Ecto neural progenitor cell (in vitro differentiated cells): ENCODE data around the gene CCDC191.

Experiments used
- DNase-seq: peaks from one replicate; pipeline ENCODE4 v3.0.0-alpha.2; 2018; ENCODE audit warnings: low spot score

CCDC191 gene

DNA sequence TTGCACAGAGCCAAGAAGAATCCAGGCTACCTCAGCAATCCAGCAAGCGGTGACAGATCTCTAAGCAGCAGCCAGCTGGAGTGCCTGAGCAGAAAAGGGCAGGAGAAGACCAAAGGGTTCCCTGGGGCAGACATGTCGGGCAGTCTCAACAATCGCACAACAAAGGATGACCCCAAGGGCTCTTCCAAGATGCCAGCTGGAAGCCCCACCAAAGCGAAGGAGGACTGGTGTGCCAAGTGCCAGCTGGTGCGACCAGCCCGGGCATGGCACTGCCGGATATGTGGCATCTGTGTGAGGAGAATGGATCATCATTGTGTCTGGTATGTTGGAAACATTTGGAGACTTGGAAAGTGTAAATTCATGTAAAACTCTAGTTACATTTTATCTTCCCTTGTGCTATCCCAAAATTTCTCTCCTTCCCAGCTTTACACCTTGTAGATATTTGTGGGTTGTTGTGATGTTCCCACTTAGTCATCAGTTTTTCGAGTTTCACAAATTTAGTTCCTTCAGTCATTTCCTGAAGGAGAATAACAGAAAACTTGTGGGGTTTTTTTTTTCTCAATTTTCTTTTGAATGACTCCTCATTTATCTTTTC, 102.1 kb downstream of the CCDC191 start:
- DNase-seq = no peak

DNA sequence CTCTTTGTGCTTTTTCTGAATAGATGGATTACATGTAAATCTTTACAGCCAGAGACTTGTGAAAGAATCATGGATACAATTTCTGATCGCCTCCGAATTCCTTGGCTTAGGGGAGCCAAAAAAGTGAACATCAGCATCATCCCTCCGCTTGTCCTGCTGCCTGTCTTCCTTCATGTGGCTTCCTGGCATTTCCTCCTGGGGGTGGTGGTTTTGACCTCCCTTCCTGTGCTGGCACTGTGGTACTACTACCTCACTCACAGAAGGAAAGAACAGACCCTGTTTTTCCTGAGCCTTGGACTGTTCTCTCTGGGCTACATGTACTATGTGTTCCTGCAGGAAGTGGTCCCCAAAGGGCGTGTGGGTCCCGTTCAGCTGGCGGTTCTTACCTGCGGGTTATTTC, 102.6 kb downstream of the CCDC191 start:
- no peak for DNase-seq

DNA sequence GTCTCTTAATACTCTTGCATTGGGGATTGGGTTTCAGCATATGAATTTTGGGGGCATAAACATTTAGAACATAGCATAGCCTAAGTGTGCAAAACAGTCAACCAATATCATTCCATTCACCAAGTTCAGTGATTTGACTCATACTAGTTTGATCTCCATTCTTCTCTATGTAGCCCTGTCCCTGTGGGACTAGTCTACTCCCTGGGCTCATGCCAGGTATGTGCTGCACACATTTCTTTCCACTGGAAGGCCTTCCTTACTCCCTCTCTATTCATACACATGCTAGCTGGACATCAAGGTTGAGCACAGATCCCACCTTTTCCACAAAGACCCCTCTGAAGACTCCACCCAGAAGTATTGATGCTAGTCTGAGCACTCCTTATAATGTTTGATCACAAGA, 103.4 kb downstream of the CCDC191 start:
- DNase-seq = no peak

DNA sequence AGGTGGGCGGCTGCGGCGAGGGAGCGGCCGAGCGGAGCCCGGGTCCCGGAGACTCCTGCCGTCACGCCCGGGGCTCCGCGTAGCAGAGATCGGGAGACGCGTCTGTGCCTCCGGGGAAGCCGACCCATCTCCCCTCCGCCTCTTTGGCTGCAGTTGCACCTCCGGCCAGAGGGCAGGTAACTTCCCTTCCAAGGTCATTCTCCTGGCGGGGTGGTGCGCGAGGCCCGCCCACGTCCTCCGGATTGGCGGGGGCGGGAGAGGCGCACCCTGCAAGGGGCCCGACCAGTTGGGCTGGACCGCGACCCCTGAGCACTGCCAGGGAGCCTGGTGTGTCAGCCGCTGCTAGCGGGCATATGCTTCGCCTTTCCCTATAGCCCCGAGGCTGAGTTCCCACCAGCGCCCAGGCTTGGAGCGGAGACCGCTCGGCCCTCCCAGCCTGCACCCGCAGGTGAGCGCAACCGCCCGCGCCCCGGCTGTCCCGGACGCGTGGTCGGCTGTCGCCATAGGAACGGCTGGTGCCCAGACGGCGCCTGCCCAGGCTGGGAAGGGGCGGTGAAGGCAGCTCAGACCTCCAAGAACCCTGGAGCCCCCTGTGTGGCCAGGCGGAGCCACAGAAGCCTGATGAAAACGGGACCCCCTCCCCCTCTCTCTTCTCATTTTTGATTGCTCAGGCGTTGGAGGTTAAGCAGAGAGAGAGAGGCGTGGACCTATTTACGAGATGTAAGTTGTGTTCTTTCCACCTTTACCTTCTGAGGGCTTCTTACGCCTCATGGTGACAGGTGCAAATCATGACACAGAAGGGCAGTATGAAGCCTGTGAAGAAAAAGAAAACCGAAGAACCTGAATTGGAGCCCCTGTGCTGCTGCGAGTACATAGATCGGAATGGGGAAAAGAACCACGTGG, 108.1 kb downstream of the CCDC191 start:
- DNase-seq = peak; percentile 74

DNA sequence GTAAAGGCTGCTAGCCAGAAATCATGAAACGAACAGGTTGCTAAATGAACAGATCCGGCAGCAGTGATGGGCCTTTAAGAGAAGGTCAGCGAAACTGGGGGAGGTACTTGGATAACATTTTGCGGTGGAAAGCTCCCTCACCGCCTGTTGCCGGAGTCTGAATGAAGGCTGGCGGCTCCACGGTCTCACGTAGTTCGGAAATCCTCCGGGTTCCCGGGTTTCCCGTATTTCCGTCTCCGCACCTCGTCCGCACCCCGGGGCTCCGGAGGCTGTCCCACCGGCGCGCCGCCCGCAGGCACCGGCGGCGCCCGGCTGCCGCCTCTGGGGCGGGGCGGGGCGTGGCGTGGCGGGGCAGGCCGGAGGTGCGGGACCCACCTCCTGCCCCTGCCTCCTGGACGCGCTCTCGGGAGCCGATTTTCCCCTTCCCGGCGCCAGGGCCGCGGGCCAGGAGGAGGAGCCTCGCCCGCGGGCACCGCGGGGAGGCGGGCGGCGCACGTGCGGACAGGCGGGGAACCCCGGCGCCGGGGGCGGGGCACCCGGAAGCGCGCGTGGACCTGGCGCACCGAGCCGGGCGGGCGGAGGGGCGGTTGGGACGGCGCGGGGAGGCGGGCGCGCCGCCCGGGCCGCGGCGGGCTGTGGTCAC, 108.8 kb downstream of the CCDC191 start, which contains the start of gene ZDHHC23:
Gene ZDHHC23 (plus strand): TSS at position 642 of the 643 bp plus-strand sequence. CDS start 790 bp downstream, outside the sequence.
- DNase-seq = peak; percentile 79

DNA sequence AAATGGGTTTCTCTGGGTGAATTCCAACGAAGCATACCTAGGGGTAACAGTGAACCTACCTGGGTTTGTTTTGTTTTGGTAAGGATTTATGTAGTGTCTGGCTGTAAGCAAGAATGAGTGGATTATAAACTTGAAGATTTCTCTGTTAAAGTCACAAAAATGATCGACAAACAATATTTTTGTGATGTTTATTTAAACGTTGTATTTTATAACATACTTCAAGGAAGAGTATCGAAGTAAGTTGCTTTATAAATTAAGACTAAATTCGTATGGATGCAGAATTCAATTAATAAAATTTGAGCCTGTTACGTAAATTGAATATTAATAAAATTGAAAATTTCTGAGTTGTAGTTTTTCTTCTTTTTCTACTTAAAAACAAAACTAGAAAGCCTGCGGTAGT, 109.5 kb downstream of the CCDC191 start:
- DNase-seq = no peak

DNA sequence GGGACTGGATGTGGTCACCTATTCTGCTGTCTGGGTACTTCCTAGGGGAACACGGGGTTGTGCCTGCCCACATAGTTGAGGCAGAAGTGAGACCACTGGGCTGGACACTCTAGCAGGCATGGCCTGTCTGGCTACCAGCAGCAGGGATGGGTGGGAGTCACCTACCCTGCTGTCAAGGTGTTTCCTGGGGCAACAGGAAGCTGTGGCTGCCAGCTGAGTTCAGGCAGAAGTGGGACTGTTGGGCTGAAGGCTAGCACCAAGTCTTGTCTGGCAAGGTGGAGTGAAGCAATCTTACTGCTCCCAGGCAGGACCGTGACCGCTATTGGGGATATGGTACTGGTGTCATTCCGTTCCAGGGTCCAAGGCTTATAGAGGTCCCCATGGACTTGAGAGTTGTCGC, 128.8 kb downstream of the CCDC191 start:
- DNase-seq = no peak

DNA sequence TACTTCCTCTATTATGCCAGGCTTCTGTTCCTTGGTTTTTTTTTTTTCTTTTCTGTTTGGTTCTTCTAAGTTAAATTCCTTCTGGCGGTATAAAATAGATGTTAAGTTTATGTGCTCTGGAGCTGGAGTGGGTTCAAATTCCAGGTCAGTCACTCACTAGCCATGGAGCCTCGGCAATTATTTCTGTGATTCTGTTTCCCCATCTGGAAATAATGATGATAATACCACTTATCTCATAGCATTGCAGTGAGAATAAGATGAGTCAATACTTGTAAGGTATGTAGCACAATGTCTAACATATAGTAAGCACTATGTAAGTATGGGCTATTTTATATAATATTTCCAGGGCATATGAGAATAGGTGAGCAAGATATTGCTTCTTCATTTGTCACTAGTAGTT, 141.7 kb downstream of the CCDC191 start:
- no peak for DNase-seq
